ENCODE data around the gene GNB2.

GRCh38 chr7:100685049-100685605 lies 11.6 kb downstream of the GNB2 start:
- TF ChIP-seq CHD4 (IDR thresholded peaks at IDR 0.05; ENCODE audit: borderline replicate concordance) (no peak), JUN (IDR thresholded peaks at IDR 0.05) (no peak), CTCF (IDR thresholded peaks at IDR 0.05) (no peak), POLR2A (IDR thresholded peaks at IDR 0.05; ENCODE audit: low read length) (no peak), JUNB (IDR thresholded peaks at IDR 0.05) (no peak), RAD21 (conservative IDR thresholded peaks at IDR 0.05 in 1 of 2, IDR thresholded peaks at IDR 0.05 in 1 of 2) (no peak), FOXS1 (CRISPR knock-in tag; IDR thresholded peaks at IDR 0.05) (no peak), CHD2 (IDR thresholded peaks at IDR 0.05; ENCODE audit: low read length, partially characterized antibody) (no peak), EP300 (IDR thresholded peaks at IDR 0.05) (no peak), EHMT2 (IDR thresholded peaks at IDR 0.05; ENCODE audit: low read depth) (no peak)
- TF ChIP-seq, protein P1, sequence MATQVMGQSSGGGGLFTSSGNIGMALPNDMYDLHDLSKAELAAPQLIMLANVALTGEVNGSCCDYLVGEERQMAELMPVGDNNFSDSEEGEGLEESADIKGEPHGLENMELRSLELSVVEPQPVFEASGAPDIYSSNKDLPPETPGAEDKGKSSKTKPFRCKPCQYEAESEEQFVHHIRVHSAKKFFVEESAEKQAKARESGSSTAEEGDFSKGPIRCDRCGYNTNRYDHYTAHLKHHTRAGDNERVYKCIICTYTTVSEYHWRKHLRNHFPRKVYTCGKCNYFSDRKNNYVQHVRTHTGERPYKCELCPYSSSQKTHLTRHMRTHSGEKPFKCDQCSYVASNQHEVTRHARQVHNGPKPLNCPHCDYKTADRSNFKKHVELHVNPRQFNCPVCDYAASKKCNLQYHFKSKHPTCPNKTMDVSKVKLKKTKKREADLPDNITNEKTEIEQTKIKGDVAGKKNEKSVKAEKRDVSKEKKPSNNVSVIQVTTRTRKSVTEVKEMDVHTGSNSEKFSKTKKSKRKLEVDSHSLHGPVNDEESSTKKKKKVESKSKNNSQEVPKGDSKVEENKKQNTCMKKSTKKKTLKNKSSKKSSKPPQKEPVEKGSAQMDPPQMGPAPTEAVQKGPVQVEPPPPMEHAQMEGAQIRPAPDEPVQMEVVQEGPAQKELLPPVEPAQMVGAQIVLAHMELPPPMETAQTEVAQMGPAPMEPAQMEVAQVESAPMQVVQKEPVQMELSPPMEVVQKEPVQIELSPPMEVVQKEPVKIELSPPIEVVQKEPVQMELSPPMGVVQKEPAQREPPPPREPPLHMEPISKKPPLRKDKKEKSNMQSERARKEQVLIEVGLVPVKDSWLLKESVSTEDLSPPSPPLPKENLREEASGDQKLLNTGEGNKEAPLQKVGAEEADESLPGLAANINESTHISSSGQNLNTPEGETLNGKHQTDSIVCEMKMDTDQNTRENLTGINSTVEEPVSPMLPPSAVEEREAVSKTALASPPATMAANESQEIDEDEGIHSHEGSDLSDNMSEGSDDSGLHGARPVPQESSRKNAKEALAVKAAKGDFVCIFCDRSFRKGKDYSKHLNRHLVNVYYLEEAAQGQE (IDR thresholded peaks at IDR 0.05): no peak
- TF ChIP-seq, protein P2, sequence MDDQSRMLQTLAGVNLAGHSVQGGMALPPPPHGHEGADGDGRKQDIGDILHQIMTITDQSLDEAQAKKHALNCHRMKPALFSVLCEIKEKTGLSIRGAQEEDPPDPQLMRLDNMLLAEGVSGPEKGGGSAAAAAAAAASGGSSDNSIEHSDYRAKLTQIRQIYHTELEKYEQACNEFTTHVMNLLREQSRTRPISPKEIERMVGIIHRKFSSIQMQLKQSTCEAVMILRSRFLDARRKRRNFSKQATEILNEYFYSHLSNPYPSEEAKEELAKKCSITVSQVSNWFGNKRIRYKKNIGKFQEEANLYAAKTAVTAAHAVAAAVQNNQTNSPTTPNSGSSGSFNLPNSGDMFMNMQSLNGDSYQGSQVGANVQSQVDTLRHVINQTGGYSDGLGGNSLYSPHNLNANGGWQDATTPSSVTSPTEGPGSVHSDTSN (IDR thresholded peaks at IDR 0.05): no peak
